Epithelial cell of proximal tubule (primary cell): ENCODE data around the gene MARCKS. TPM values are rescaled to one million over a fixed set of nuclear protein-coding genes. Genes with fewer than 3 reads are reported as not detected.

Source experiments
- DNase-seq: peaks from one replicate; pipeline ENCODE4 v3.0.0-alpha.2; 2011; ENCODE audit warnings: low read depth
- H3K4me3 ChIP-seq: 2 replicates; pipeline ENCODE4 v1.5.1; 2011; ENCODE audit warnings: low read depth, mild to moderate bottlenecking, low read length
- CTCF ChIP-seq: conservative IDR thresholded peaks from 2 replicates; pipeline ENCODE4 v1.5.1; 2012; ENCODE audit warnings: low read depth, mild to moderate bottlenecking, low read length
- total RNA-seq: library from RNA; depleted of rRNA; stranded (reverse); fragments of >200 nt; gene quantifications from 2 replicates; pipeline ENCODE4 v1.2.3, GENCODE V29; 2015

MARCKS gene
- total RNA-seq, 1 donor from 2014 or later = 177 TPM

- no peak for DNase-seq
- no peak for TF ChIP-seq CTCF
- H3K4me3 ChIP-seq = no peak overlapping the region
These were observed 8.9 kb upstream of the MARCKS start for GRCh38 chr6:113848280-113848679.

GRCh38 chr6:113848811-113849210, 8.3 kb upstream of the MARCKS start:
- no peak for DNase-seq
- TF ChIP-seq CTCF = no peak
- no peak overlapping the region for H3K4me3 ChIP-seq

- TF ChIP-seq CTCF = no peak
- DNase-seq = no peak
- no peak overlapping the region for H3K4me3 ChIP-seq
These were observed 3.9 kb upstream of the MARCKS start for GRCh38 chr6:113853252-113853651.

DNA sequence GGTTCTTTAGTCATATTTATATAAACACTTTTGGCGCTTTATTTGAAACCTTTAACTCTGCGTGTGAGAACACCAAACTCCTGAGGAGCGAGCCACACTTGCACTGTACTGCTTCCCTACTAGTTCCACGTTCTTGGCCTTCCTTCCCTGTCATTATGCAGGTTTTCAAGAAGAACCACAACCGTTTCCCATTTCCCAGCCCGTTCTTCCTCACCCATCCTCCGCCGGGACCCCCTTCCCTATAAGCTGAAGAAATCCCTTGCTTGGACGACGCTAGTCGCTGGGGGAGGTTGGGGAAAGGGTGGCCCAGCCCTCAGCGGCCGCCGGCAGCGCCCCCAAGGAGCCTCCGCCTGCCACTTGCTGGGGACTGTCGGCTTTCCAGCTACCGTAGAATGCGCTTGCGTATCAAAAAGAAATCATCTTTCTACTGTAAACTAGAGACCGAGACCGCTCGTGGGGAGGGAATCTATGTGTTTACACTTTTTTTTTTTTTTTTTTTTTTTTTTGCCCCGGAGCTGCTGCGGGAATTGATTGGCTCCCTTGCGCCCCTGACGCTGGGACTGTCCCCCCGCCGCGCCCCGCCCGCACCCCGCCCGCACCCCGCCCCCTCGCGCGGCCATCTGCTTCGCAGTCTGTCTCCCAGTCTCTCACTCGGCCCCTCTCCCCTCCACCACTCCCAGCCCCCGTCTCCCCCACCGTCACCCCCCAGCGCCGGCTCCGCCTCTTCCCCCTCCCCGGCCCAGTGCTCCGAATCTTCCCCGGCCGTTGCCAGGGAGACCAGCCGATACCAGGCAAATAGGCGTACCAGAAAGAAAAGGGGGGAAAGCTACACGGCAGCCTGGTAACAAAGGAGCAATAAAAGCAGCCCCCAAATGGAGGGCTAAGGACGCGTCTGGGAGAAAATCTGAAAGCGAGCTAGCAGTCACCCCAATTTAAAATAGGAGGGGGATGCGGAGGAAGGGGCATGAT, 2.3 kb upstream of the MARCKS start:
- H3K4me3 ChIP-seq = peak overlapping the region; percentile 90
- peak; percentile 26 for TF ChIP-seq CTCF
- DNase-seq = no peak

- DNase-seq = no peak
- TF ChIP-seq CTCF = no peak
These were observed 1.4 kb upstream of the MARCKS start for GRCh38 chr6:113855500-113856374.

DNA sequence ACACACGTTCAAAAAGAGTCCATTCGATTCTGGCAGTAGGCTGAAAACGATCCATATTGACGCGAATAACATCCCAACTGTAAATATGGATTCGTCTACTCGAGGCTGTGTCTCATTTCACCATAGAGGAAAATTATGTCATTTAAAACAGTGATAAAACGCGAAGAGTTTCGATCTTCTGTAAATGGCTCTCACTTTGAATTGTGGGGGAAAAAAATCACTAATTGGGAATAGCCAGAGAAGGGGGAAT, 845 bp upstream of the MARCKS start:
- no peak for TF ChIP-seq CTCF
- H3K4me3 ChIP-seq = peak overlapping the region; percentile 90
- no peak for DNase-seq

More at GRCh38 chr6:113855500-113856374, 1.4 kb upstream of the MARCKS start:
- H3K4me3 ChIP-seq = peak overlapping the region; percentile 90
